Ascending aorta (tissue), 2 donors: Measurements from ENCODE around the gene COPB1. TPM values are rescaled to one million over a fixed set of nuclear protein-coding genes. Genes with fewer than 3 reads are reported as not detected.

Source experiments
- DNase-seq, 2 donors: peaks; one replicate each; pipeline ENCODE4 v3.0.0-alpha.2; 2019; ENCODE audit warnings: low spot score in 2 of 2
- H3K27ac ChIP-seq, 2 donors: fragments of 200-600 bp; sonication (generic); one replicate each; pipeline ENCODE4 v1.5.1; 2016 to 2017; ENCODE audit warnings: mild to moderate bottlenecking in 1 of 2
- H3K27me3 ChIP-seq: fragments of 200-600 bp; sonication (generic); one replicate; pipeline ENCODE4 v1.5.1; 2017
- H3K36me3 ChIP-seq, 2 donors: fragments of 200-600 bp; sonication (generic); one replicate each; pipeline ENCODE4 v1.5.1; 2016
- H3K4me1 ChIP-seq, 2 donors: fragments of 200-600 bp; sonication (generic); one replicate each; pipeline ENCODE4 v1.5.1; 2016 to 2017; ENCODE audit warnings: mild to moderate bottlenecking in 1 of 2
- H3K4me3 ChIP-seq, 2 donors: fragments of 200-600 bp; sonication (generic); one replicate each; pipeline ENCODE4 v1.5.1; 2016 to 2017; ENCODE audit warnings: mild to moderate bottlenecking in 1 of 2
- H3K9me3 ChIP-seq, 2 donors: fragments of 200-600 bp; sonication (generic); one replicate each; pipeline ENCODE4 v1.5.1; 2016
- CTCF ChIP-seq, 3 experiments: fragments of 200-600 bp in 2 of 3; fragments of 450-650 bp in 1 of 3; sonication (generic) in 2 of 3; IDR thresholded peaks; one replicate each; pipeline ENCODE4 v1.5.1; 2016 to 2019; ENCODE audit warnings: antibody characterized with exemption in 3 of 3, mild to moderate bottlenecking in 1 of 3, moderate library complexity in 1 of 3
- intact Hi-C: fragments of 100-400 bp; cut with DNase I; formaldehyde crosslinking; loops from one replicate; pipeline ENCODE4 v1.15.1; 2023
- total RNA-seq: library from RNA; depleted of rRNA; stranded (reverse); fragments of >200 nt; gene quantifications from one replicate; pipeline ENCODE4 v1.1.0, GENCODE V29; 2016

Gene COPB1
- total RNA-seq, 1 donor from 2014 or later: 29.8 TPM

GRCh38 chr11:14471127-14471526, 28.5 kb downstream of the COPB1 start:
- H3K27ac ChIP-seq: no peak overlapping the region
- TF ChIP-seq CTCF (IDR thresholded peaks at IDR 0.05): no peak
- peaks cover 70 to 98% of the 10 kb centered on the region in 2 donors for H3K36me3 ChIP-seq
- DNase-seq: no peak
- H3K4me3 ChIP-seq: no peak overlapping the region
- peaks cover 0 to 3% of the 10 kb centered on the region in 2 donors for H3K4me1 ChIP-seq
- H3K27me3 ChIP-seq: no peaks in the 10 kb centered on the region
- no peaks in the 10 kb centered on the region for H3K9me3 ChIP-seq
- intact Hi-C loops: no loop called here

- intact Hi-C loops: no loop called here
- H3K4me3 ChIP-seq: no peak overlapping the region
- no peaks in the 10 kb centered on the region for H3K9me3 ChIP-seq
- H3K27me3 ChIP-seq: no peaks in the 10 kb centered on the region
- H3K36me3 ChIP-seq: peaks cover 85 to 95% of the 10 kb centered on the region in 2 donors
- TF ChIP-seq CTCF (IDR thresholded peaks at IDR 0.05): no peak
- H3K27ac ChIP-seq: peak overlapping the region in 1 of 2 donors; percentile 28
- DNase-seq: no peak
- H3K4me1 ChIP-seq: peaks cover 0 to 3% of the 10 kb centered on the region in 2 donors
Measured at GRCh38 chr11:14463623-14464022, 36.0 kb downstream of the COPB1 start.

- no peaks in the 10 kb centered on the region for H3K4me1 ChIP-seq
- no peak for DNase-seq
- H3K9me3 ChIP-seq: no peaks in the 10 kb centered on the region
- no peak for TF ChIP-seq CTCF (IDR thresholded peaks at IDR 0.05)
- no peaks in the 10 kb centered on the region for H3K27me3 ChIP-seq
- no peak overlapping the region for H3K4me3 ChIP-seq
- intact Hi-C loops: no loop called here
- H3K27ac ChIP-seq: no peak overlapping the region
- H3K36me3 ChIP-seq: peaks cover 69 to 78% of the 10 kb centered on the region in 2 donors
Measured at GRCh38 chr11:14460147-14460546, 39.5 kb downstream of the COPB1 start.

- H3K4me1 ChIP-seq: no peaks in the 10 kb centered on the region
- intact Hi-C loops: loop anchor here (5.0 kb wide), 1 partner anchor 41 kb away; no protein-coding TSS in a partner anchor
- peaks cover 51 to 60% of the 10 kb centered on the region in 2 donors for H3K36me3 ChIP-seq
- H3K4me3 ChIP-seq: no peak overlapping the region
- H3K9me3 ChIP-seq: no peaks in the 10 kb centered on the region
- no peak for TF ChIP-seq CTCF (IDR thresholded peaks at IDR 0.05)
- no peak for DNase-seq
- H3K27me3 ChIP-seq: no peaks in the 10 kb centered on the region
- H3K27ac ChIP-seq: no peak overlapping the region
Measured at GRCh38 chr11:14458377-14458776, 41.2 kb downstream of the COPB1 start.

- Histone ChIP-seq H3K27ac (peak overlapping the region in 1 of 2 donors; percentile 47), H3K4me3 (no peak overlapping the region), H3K27me3 (no peaks in the 10 kb centered on the region), H3K36me3 (peaks cover 29 to 36% of the 10 kb centered on the region in 2 donors), H3K4me1 (no peaks in the 10 kb centered on the region), H3K9me3 (no peaks in the 10 kb centered on the region)
- intact Hi-C loops: loop anchor here (1.0 to 5.0 kb wide), 3 partner anchors 39 to 156 kb away; partner anchors contain the start of gene RRAS2
- TF ChIP-seq CTCF (IDR thresholded peaks at IDR 0.05): no peak
- DNase-seq: no peak
Measured at GRCh38 chr11:14455648-14456430, 43.8 kb downstream of the COPB1 start.
